ENCODE measurements around the gene FAM83G.

FAM83G gene

GRCh38 chr17:19005789-19006430, 1.3 kb upstream of the FAM83G start:
- DNase-seq (ENCODE audit: low spot score) = no peak

GRCh38 chr17:19005137-19005773, 691 bp upstream of the FAM83G start:
- DNase-seq (ENCODE audit: low spot score) = no peak

- no peak for DNase-seq (ENCODE audit: low spot score)
Measured at GRCh38 chr17:19003543-19004420, 782 bp downstream of the FAM83G start.

GRCh38 chr17:19002805-19003542, 1.6 kb downstream of the FAM83G start:
- DNase-seq (ENCODE audit: low spot score) = no peak

- no peak for DNase-seq (ENCODE audit: low spot score)
Measured at GRCh38 chr17:19001907-19002590, 2.5 kb downstream of the FAM83G start.

- DNase-seq (ENCODE audit: low spot score) = no peak
Measured at GRCh38 chr17:19000531-19001325, 3.8 kb downstream of the FAM83G start.

- DNase-seq (ENCODE audit: low spot score) = no peak
Measured at GRCh38 chr17:18999911-19000310, 4.7 kb downstream of the FAM83G start.

- DNase-seq (ENCODE audit: low spot score) = no peak
Measured at GRCh38 chr17:18999394-18999793, 5.2 kb downstream of the FAM83G start.

- DNase-seq (ENCODE audit: low spot score) = no peak
Measured at GRCh38 chr17:18997650-18998196, 6.8 kb downstream of the FAM83G start.

- no peak for DNase-seq (ENCODE audit: low spot score)
Measured at GRCh38 chr17:18996458-18996857, 8.1 kb downstream of the FAM83G start.

GRCh38 chr17:18995220-18995619, 9.3 kb downstream of the FAM83G start:
- no peak for DNase-seq (ENCODE audit: low spot score)

GRCh38 chr17:18994631-18995030, 9.9 kb downstream of the FAM83G start:
- no peak for DNase-seq (ENCODE audit: low spot score)

GRCh38 chr17:18993905-18994526, 10.5 kb downstream of the FAM83G start:
- DNase-seq (ENCODE audit: low spot score) = no peak

- no peak for DNase-seq (ENCODE audit: low spot score)
Measured at GRCh38 chr17:18992454-18993130, 12.0 kb downstream of the FAM83G start.

- DNase-seq (ENCODE audit: low spot score) = no peak
Measured at GRCh38 chr17:18991531-18992315, 12.8 kb downstream of the FAM83G start.

- no peak for DNase-seq (ENCODE audit: low spot score)
Measured at GRCh38 chr17:18990331-18990730, 14.2 kb downstream of the FAM83G start.

GRCh38 chr17:18988546-18989173, 15.9 kb downstream of the FAM83G start:
- DNase-seq (ENCODE audit: low spot score) = no peak

- no peak for DNase-seq (ENCODE audit: low spot score)
Measured at GRCh38 chr17:18987862-18988545, 16.6 kb downstream of the FAM83G start.

Measured in Ammon's horn (tissue), 1 donor.